GM19023 (cell line): Measurements from ENCODE around the gene RAD17.
A peak's percentile ranks its signal among the peaks of the same experiment; 100 is the strongest.
"Not testable (repeated sequence)": the region's sequence is repeated elsewhere in the genome, so short reads cannot be mapped to it uniquely, and the experiment has no call there.

Experiments
- ATAC-seq: cut with Tn5 transposase; IDR thresholded peaks from one replicate; pipeline ENCODE4 v1.9.1; 2021; ENCODE audit warnings: mild to moderate bottlenecking, moderate library complexity; ENCODE audit not compliant: unreplicated experiment

RAD17 gene

GRCh38 chr5:69374911-69375446 is 5.4 kb downstream of the RAD17 start:
- peak; percentile 76 for ATAC-seq

DNA sequence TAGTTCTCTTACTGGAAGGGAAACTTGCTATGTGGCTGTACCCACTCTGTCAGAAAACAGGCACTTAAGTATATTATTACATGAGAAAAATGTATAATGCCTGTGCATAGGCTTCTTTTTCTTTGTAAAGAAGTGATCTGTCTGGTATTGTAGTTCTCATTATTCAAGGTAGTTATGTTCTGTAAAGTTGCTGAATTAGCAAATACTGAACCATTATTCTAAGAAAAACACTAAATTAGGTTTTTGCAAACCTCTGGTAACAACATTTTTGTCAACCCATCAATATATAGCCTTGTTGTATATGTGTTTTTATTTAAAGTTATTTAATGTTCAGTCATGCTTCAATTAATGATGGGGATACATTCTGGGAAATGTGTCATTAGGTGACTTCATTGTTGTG is 8.8 kb downstream of the RAD17 start:
- ATAC-seq: no peak

- ATAC-seq: no peak
Measured at GRCh38 chr5:69404659-69405330, 35.2 kb downstream of the RAD17 start.

GRCh38 chr5:69414885-69415583 is 45.4 kb downstream of the RAD17 start, which contains the start of gene MARVELD2:
Gene MARVELD2, plus strand, starts transcription at chr5:69415116. Its CDS starts 4,270 bp downstream, at chr5:69419386.
- peak; percentile 72 for ATAC-seq

DNA sequence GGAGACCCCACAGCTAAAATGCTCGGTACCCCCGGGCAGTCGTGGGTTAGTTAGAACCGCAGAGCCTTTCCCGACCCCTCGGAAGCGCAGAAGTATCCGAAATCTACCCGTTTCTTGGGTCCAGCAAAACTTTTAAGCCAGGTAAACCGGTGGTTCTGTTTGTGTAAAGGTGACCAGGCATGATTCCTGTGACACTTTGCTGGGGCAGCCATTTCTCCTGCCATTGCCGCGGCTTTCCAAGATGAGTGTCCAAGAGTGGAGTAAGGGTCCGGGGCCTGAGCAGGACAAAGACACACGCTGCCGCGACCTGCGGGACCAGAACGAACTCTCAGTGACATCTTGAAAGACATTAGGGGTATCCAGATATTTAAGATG is 46.0 kb downstream of the RAD17 start:
- no peak for ATAC-seq

GRCh38 chr5:69416180-69416579 is 46.6 kb downstream of the RAD17 start:
- no peak for ATAC-seq

GRCh38 chr5:69416699-69417098 is 47.1 kb downstream of the RAD17 start:
- no peak for ATAC-seq

DNA sequence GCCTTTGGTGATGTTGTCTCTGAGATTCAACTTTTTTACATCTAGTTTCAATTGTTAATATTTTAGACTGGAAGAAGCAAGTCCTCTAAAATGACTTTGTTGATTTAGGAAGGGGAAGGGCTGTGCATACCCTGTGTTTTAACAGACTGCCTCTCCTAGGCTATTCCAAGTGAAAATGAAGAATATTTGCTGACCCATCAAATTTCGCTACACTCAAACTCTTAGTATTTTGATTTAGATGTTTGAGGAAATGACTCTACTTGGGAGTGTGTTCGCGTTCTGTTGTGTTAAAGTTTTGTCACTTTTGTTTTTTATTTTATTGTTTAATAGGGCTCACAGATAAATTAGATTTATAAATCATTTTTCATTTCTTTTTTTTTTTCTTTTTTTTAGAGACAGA is 48.9 kb downstream of the RAD17 start:
- ATAC-seq: no peak

- no peak for ATAC-seq
Measured at GRCh38 chr5:69431424-69432303, 62.0 kb downstream of the RAD17 start.

DNA sequence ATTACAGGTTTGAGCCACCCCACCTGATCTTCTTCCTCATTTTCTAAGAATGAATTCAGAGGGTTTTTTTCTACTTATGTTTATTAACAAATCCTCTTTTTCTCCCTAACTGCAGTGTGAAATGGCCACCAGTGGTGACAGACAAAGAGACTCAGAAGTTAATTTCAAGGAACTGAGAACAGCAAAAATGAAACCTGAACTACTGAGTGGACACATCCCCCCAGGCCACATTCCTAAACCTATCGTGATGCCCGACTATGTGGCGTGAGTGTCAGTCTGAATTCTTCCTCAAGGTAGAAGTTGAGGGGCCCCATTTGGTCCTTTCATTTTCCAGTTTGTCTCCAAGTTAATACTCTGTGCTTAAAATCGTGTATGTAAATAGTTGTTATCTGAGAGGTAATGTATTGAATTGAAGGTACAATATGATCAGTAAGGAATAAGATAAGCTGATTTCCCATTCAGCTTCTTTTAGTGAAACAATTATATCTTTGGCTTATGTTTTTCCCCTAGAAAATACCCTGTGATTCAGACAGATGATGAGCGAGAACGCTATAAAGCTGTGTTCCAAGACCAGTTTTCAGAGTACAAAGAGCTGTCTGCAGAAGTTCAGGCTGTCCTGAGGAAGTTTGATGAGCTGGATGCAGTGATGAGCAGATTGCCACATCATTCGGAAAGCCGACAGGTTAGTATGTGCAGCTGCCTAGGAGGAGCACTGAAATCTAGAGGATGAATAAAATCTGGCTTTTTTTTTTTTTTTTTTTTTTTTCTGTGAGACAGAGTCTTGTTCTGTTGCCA is 63.0 kb downstream of the RAD17 start:
- peak; percentile 60 for ATAC-seq

DNA sequence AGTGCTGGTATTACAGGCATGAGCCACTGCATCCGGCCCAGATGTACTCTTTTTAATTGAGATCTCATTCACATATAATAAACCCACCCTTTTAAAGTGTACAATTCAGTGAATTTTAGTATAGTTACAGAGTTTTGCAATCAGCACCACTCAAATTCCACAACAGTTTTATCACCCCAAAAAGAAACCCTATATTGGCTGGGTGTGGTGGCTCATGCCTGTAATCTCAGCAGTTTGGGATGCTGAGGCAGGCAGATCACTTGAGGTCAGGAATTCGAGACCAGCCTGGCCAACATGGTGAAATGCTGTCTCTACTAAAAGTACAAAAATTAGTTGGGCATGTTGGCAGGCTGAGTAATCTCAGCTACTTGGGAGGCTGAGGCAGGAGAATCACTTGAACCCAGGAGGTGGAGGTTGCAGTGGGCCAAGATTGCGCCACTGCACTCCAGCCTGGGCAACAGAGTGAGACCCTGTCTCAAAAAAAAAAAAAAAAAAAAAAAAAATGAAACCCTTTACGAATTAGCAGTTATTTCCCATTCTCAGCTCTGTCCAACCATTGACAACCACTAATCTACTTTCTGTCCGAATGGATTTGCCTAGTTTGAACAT is 65.8 kb downstream of the RAD17 start:
- not testable (repeated sequence) for ATAC-seq

DNA sequence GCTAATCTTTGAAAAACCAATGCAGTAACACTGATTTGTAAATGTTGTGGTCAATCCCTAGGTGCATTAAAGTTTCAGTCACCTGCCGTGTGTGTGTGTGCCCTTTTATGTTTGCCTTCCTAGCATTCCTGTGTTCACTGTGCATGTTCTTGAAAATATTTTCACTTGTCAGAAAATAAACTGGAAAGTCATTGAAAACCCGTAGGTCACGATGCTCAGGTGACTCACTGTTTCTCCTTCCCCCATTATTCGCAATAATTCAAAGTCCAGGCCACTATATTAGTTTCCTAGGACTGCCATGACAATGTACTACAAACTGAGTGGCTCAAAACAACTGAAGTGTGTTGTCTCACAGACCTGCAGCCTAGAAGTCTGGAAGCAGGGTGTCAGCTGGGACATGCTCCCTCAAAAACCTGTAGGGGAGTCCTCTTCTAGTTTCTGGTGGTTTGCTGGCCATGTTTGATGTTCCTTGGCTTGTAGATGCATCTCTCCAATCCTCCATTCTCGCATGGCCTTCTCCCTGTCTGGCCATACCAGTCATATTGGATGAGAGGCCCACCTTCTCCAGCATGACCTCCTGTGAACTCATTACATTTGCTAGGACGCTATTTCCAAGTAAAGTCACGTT is 74.6 kb downstream of the RAD17 start:
- no peak for ATAC-seq

DNA sequence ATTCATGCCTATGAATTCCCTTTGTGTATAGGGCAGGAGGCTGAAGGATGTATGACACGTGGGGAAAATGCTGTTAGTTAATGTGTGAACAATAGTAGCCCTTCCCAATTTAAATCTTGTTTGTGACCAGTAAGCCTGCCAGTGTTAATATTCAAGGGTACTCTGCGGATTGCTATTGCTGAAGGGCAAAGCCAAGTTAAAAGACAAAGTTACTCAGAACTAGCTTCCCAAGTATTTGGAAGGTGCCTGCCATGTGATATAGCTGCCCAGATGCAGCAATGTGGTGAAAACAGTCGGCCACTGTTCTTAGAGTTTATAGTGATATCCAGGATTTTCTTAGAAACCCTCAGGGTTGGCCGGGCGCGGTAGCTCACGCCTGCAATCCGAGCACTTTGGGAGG is 79.9 kb downstream of the RAD17 start:
- no peak for ATAC-seq

DNA sequence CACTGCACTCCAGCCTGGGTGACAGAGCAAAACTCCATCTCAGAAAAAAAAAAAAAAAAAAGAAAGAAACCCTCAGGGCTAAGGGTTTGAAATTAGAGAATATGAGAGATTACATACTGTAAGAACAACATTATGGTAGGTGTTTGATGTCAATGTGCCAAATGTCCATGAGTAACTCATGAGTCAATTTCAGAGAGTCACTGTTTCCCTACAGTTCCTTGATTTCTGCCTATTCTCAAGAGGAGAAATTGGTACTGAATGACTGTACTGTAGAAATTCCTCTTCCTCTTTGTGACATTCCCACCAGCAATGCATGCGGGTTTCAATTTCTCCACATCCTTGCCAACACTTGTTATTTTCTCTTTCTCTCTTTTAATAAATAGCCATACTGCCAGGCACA is 80.5 kb downstream of the RAD17 start:
- no peak for ATAC-seq

DNA sequence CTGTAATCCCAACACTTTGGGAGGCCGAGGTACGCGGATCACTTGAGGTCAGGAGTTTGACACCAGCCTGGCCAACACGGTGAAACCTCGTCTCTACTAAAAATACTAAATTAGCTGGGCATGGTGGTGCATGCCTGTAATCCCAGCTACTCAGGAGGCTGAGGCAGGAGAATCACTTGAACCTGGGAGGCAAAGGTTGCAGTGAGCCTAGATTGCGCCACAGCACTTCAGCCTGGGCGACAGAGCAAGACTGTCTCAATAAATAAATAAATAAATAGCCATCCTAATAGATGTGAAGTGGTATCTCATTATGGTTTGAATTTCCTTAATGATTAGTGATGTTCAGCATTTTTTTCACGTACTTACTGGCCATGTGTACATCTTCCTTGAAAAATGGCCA is 80.9 kb downstream of the RAD17 start:
- not testable (repeated sequence) for ATAC-seq

DNA sequence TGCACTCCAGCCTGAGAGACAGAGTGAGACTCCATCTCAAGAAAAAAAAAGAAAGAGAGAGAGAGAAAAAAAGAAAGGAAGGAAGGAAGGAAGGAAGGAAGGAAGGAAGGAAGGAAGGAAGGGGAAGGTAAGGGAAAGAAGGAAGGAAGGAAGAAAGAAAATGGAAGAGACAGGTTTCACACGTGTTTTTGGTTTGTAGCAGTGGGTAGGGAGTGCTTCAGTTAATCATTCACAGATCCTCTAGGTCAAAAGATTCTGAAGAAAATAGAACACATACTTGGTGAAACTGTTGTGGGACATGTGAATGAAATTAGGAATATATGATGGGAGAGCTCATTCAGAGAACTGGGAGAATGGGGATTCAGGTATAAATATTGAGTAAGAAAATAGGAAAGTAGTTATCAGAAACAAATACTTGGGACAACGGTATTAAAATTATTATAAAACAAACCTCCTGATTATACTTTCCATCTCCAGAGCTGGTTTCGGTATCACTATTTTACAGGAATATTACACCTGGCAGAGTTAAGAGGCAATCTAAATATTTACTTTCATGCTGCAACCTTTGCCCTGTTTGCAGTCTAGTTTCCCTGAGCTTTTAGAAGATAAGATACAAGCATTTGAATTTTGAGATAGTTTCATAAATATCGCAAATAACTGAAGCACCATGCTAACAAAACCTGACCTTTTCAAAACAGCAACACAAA is 82.5 kb downstream of the RAD17 start:
- no peak for ATAC-seq

GRCh38 chr5:69453487-69453886 is 83.9 kb downstream of the RAD17 start:
- not testable (repeated sequence) for ATAC-seq

GRCh38 chr5:69454460-69455249 is 85.0 kb downstream of the RAD17 start:
- no peak for ATAC-seq
